ENCODE data around the gene ACOX3. TPM values are rescaled to one million over a fixed set of nuclear protein-coding genes. Genes with fewer than 3 reads are reported as not detected.
"Not testable (repeated sequence)": the region's sequence is repeated elsewhere in the genome, so short reads cannot be mapped to it uniquely, and the experiment has no call there.

Gene ACOX3
- total RNA-seq, 4 donors from 2014 or later = 42.3 to 86.2 (median 50.3) TPM

GRCh38 chr4:8407756-8408155 lies 32.8 kb downstream of the ACOX3 start:
- Histone ChIP-seq H3K9me3 (no peaks in the 10 kb centered on the region), H3K36me3 (peaks cover 0 to 93% (median 7%) of the 10 kb centered on the region in 3 donors), H3K27ac (no peak overlapping the region), H3K4me1 (peaks cover 2 to 35% (median 11%) of the 10 kb centered on the region in 3 donors), H3K27me3 (no peaks in the 10 kb centered on the region), H3K4me3 (no peak overlapping the region)
- DNase-seq = no peak
- intact Hi-C loops (cut with DNase I) = no loop called here
- TF ChIP-seq CTCF (IDR thresholded peaks at IDR 0.05) (no peak), POLR2A (IDR thresholded peaks at IDR 0.05) (no peak)
- 88 to 93% methylated on average over 4 to 6 of the region's 9 CpGs for WGBS, 2 donors

- no peak for DNase-seq
- TF ChIP-seq CTCF (IDR thresholded peaks at IDR 0.05) (no peak), POLR2A (IDR thresholded peaks at IDR 0.05) (no peak)
- no peak overlapping the region for H3K4me3 ChIP-seq
- H3K36me3 ChIP-seq = peaks cover 0 to 93% (median 7%) of the 10 kb centered on the region in 3 donors
- 94 to 98% methylated on average over 13 to 14 of the region's 14 CpGs for WGBS, 2 donors
- no peak overlapping the region for H3K27ac ChIP-seq
- H3K27me3 ChIP-seq = no peaks in the 10 kb centered on the region
- H3K9me3 ChIP-seq = no peaks in the 10 kb centered on the region
- peaks cover 7 to 40% (median 15%) of the 10 kb centered on the region in 3 donors for H3K4me1 ChIP-seq
- intact Hi-C loops (cut with DNase I) = no loop called here
These were observed 33.2 kb downstream of the ACOX3 start for GRCh38 chr4:8407316-8407715.

- H3K27me3 ChIP-seq; H3K9me3 ChIP-seq; intact Hi-C loops (cut with DNase I); H3K4me3 ChIP-seq; DNase-seq; H3K27ac ChIP-seq: not testable (repeated sequence)
- H3K4me1 ChIP-seq = peaks cover 11 to 44% (median 20%) of the 10 kb centered on the region in 3 donors
- TF ChIP-seq CTCF (IDR thresholded peaks at IDR 0.05) = peak in 5 of 6 experiments; percentile 27 to 62 (median 46)
- H3K36me3 ChIP-seq = peaks cover 0 to 93% (median 7%) of the 10 kb centered on the region in 3 donors
- WGBS, 2 donors = 61 to 79% methylated on average over 7 of the region's 7 CpGs
These were observed 33.6 kb downstream of the ACOX3 start for GRCh38 chr4:8406887-8407286.

- peaks cover 12 to 51% (median 24%) of the 10 kb centered on the region in 3 donors for H3K4me1 ChIP-seq
- 80 to 94% methylated on average over 2 to 5 of the region's 9 CpGs for WGBS, 2 donors
- H3K4me3 ChIP-seq = no peak overlapping the region
- H3K27me3 ChIP-seq = no peaks in the 10 kb centered on the region
- TF ChIP-seq POLR2A (IDR thresholded peaks at IDR 0.05) = no peak
- no peak for TF ChIP-seq CTCF (IDR thresholded peaks at IDR 0.05)
- no peak for DNase-seq
- peaks cover 0 to 94% (median 7%) of the 10 kb centered on the region in 3 donors for H3K36me3 ChIP-seq
- intact Hi-C loops (cut with DNase I) = no loop called here
- H3K27ac ChIP-seq = no peak overlapping the region
- no peaks in the 10 kb centered on the region for H3K9me3 ChIP-seq
These were observed 35.0 kb downstream of the ACOX3 start for GRCh38 chr4:8405516-8405875.

- no peak overlapping the region for H3K27ac ChIP-seq
- no peak for TF ChIP-seq POLR2A (IDR thresholded peaks at IDR 0.05)
- no peak for TF ChIP-seq CTCF (IDR thresholded peaks at IDR 0.05)
- peaks cover 0 to 96% (median 7%) of the 10 kb centered on the region in 3 donors for H3K36me3 ChIP-seq
- WGBS, 2 donors = 78 to 83% methylated on average over 10 to 12 of the region's 14 CpGs
- no peak overlapping the region for H3K4me3 ChIP-seq
- intact Hi-C loops (cut with DNase I) = loop anchor here (5.0 kb wide), 1 partner anchor 163 kb away; no protein-coding TSS in a partner anchor
- H3K9me3 ChIP-seq = no peaks in the 10 kb centered on the region
- DNase-seq = no peak
- no peaks in the 10 kb centered on the region for H3K27me3 ChIP-seq
- H3K4me1 ChIP-seq = peaks cover 12 to 47% (median 24%) of the 10 kb centered on the region in 3 donors
These were observed 35.6 kb downstream of the ACOX3 start for GRCh38 chr4:8404791-8405515.
